Measurements from ENCODE around the gene CDK17.
"Not testable (repeated sequence)": the region's sequence is repeated elsewhere in the genome, so short reads cannot be mapped to it uniquely, and the experiment has no call there.

Gene CDK17

GRCh38 chr12:96408993-96409392 is 8.8 kb upstream of the CDK17 start:
- no peak overlapping the region for H3K4me3 ChIP-seq
- H3K27ac ChIP-seq: no peak overlapping the region
- DNase-seq (ENCODE audit: low spot score): no peak
- TF ChIP-seq, protein P1, sequence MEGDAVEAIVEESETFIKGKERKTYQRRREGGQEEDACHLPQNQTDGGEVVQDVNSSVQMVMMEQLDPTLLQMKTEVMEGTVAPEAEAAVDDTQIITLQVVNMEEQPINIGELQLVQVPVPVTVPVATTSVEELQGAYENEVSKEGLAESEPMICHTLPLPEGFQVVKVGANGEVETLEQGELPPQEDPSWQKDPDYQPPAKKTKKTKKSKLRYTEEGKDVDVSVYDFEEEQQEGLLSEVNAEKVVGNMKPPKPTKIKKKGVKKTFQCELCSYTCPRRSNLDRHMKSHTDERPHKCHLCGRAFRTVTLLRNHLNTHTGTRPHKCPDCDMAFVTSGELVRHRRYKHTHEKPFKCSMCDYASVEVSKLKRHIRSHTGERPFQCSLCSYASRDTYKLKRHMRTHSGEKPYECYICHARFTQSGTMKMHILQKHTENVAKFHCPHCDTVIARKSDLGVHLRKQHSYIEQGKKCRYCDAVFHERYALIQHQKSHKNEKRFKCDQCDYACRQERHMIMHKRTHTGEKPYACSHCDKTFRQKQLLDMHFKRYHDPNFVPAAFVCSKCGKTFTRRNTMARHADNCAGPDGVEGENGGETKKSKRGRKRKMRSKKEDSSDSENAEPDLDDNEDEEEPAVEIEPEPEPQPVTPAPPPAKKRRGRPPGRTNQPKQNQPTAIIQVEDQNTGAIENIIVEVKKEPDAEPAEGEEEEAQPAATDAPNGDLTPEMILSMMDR (IDR thresholded peaks at IDR 0.05): no peak

DNA sequence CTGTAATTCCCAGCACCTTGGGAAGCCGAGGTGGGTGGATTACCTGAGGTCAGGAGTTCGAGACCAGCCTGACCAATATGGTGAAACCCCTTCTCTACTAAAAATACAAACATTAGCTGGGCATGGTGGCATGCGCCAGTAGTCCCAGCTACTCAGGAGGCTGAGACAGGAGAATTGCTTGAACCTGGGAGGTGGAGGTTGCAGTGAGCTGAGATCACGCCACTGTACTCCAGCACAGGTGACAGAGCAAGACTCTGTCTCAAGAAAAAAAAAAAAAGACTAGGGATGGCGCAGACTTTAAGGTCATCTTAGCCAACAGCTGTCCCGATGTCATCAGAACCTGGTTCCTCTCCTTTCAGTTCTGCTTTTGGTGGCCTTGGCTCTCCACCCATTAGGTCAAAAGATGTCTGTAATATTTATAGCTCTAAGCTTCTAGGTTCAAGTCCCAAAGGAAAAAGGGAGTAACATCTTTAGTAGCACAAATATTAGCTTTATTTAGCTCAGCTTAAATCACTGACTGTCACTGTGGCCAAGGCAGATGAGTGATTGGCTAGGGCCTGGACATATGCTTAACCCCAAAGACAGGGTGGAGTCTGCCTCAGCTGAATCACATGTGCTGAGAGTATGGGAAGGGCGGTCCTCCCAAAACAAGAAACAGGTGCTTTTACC is 7.3 kb upstream of the CDK17 start:
- not testable (repeated sequence) for H3K4me3 ChIP-seq; H3K27ac ChIP-seq; DNase-seq (ENCODE audit: low spot score)

GRCh38 chr12:96404696-96405095 is 4.5 kb upstream of the CDK17 start:
- Histone ChIP-seq H3K27ac (no peak overlapping the region), H3K4me3 (no peak overlapping the region)
- TF ChIP-seq, protein P1 (IDR thresholded peaks at IDR 0.05): no peak
- DNase-seq (ENCODE audit: low spot score): no peak

GRCh38 chr12:96403870-96404269 is 3.6 kb upstream of the CDK17 start:
- Histone ChIP-seq H3K4me3 (no peak overlapping the region), H3K27ac (no peak overlapping the region)
- no peak for DNase-seq (ENCODE audit: low spot score)
- TF ChIP-seq, protein P1 (IDR thresholded peaks at IDR 0.05): no peak

GRCh38 chr12:96402522-96402921 is 2.3 kb upstream of the CDK17 start:
- DNase-seq (ENCODE audit: low spot score); H3K4me3 ChIP-seq; H3K27ac ChIP-seq: not testable (repeated sequence)

DNA sequence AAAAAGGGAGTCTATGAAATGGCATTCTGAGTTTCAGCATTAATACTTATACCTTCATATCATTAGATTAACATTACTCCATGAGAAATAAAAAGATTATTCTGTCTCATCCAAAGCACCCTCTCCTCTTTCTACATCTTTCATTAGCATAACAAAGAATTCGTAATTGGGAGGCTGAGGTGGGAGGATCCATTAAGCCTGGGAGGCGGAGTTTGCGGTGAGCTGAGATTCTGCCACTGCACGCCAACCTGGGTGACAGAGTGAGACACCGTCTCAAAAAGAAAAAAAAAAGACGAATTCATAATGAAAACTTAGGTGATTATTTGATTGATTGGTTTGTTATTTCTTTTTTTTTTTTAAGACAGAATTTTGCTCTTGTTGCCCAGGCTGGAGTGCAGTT is 1.8 kb upstream of the CDK17 start:
- DNase-seq (ENCODE audit: low spot score): no peak
- Histone ChIP-seq H3K27ac (no peak overlapping the region), H3K4me3 (no peak overlapping the region)
- TF ChIP-seq, protein P1 (IDR thresholded peaks at IDR 0.05): no peak

DNA sequence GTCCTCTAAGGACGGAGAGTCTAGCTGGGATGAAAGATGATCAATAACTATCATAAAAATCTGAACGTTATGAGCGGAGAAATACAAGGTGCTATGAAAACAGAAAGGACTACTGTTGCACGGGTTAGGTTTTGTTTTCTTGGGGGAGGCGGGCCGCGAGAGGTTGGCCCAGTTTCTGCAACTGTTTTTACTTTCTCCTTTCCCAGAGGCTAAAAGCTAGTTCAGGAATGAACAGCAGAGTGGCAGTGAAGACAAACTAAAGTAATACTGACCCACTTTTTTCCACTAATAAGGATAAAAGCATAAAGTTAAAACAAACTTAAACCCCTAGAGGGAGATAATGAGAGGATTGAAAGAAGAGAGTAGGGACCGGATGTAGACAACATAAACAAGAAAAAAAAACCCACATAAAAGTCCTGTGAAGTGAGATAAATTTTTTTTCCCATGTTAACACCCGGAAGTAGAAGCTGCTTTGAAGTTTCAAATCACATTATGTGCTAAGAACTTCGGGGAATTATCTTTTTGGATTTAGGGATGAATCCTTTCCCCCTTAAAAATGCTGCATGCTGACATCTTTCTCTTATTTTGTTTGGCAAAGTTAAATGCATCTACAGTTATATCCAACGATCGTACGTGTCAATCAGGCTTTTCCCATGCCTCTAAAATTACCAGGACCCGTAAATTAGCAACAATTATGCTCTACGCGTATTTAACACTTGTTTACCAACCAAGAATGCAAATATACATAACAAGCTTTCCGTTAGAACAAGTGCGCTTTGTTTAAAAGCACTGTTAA is 1.0 kb upstream of the CDK17 start:
- H3K27ac ChIP-seq: peak overlapping the region; percentile 59 to 97
- peak overlapping the region; percentile 93 for H3K4me3 ChIP-seq
- no peak for DNase-seq (ENCODE audit: low spot score)
- TF ChIP-seq, protein P1 (IDR thresholded peaks at IDR 0.05): no peak

- TF ChIP-seq, protein P1 (IDR thresholded peaks at IDR 0.05): no peak
Measured at GRCh38 chr12:96400631-96401075, 414 bp upstream of the CDK17 start.

More at GRCh38 chr12:96400631-96401075, 414 bp upstream of the CDK17 start:
- Histone ChIP-seq H3K27ac (peak overlapping the region; percentile 59 to 97), H3K4me3 (peak overlapping the region; percentile 93)
- no peak for DNase-seq (ENCODE audit: low spot score)

Data from coronary artery (tissue), 2 donors.